HG03039 (cell line): Measurements from ENCODE around the gene DCDC2.
"Not testable (repeated sequence)": the region's sequence is repeated elsewhere in the genome, so short reads cannot be mapped to it uniquely, and the experiment has no call there.

Source experiments
- ATAC-seq: cut with Tn5 transposase; IDR thresholded peaks from one replicate; pipeline ENCODE4 v1.9.1; 2021; ENCODE audit warnings: mild to moderate bottlenecking, moderate library complexity; ENCODE audit not compliant: unreplicated experiment

DCDC2 gene

GRCh38 chr6:24154121-24154520, 203.7 kb downstream of the DCDC2 start:
- no peak for ATAC-seq

- ATAC-seq, result no peak
These were observed 205.8 kb downstream of the DCDC2 start for GRCh38 chr6:24152014-24152413.

DNA sequence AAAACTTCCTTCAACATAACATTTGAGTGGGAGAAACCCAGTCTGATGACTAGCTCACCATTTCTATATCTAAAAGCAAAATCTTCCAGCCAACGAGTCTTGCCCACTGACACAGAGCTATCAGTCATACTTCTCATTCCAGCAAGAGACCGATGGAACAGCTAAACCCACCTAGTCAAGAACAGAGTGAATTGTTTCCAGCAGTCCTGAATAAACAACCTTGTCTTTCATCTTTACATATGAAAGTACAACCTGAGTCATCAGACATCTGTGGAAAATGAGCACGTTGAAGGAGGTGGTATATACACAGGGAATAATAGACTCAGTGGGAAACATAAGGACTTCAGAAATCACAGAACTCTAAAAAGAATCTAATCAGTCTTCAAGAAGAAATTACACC, 208.0 kb downstream of the DCDC2 start:
- ATAC-seq, result no peak

- no peak for ATAC-seq
These were observed 208.6 kb downstream of the DCDC2 start for GRCh38 chr6:24149296-24149695.

GRCh38 chr6:24148684-24149083, 209.2 kb downstream of the DCDC2 start:
- ATAC-seq, result no peak

- no peak for ATAC-seq
These were observed 209.7 kb downstream of the DCDC2 start for GRCh38 chr6:24148154-24148570.

GRCh38 chr6:24147511-24148153, 210.2 kb downstream of the DCDC2 start:
- ATAC-seq, result no peak

DNA sequence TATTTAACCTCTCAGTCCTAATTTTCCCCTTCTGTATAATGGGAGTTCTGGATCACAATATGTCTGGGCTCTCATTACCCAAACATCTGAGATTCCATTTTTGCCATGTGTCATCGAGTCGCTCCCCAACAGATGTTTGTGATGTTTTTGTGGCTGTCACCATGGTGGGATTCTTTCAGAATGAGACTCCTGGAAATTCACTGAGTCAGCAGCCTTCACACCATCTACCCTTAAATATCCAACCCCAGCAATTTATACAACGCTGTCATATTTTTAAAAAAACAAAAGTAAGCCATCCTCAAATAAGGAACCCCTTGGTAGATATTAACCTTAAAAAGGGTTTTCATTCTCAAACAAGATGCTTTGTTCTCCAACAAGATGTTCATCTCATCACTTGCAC, 211.0 kb downstream of the DCDC2 start:
- ATAC-seq, result no peak

- ATAC-seq, result no peak
These were observed 212.1 kb downstream of the DCDC2 start for GRCh38 chr6:24145690-24146131.

GRCh38 chr6:24142733-24143132, 215.1 kb downstream of the DCDC2 start:
- not testable (repeated sequence) for ATAC-seq

GRCh38 chr6:24140591-24140990, 217.3 kb downstream of the DCDC2 start:
- ATAC-seq, result no peak

GRCh38 chr6:24139639-24140038, 218.2 kb downstream of the DCDC2 start:
- no peak for ATAC-seq

DNA sequence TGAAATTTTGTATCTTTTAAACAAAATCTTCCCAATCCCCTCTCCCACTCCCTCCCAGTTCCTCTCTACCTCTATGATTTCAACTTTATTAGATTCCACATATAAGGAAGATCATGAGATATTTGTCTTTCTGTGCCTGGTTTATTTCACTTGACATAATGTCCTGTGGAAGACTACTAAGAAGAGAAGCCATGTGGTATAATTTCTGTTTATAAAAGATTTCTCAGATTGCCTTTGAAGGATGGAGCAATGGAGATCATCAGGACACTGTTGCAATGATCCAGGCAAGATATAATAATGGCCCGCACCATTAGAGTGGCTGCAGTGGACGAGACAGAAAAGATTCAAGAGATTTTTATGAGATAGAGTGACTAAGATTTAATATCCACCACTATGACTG, 218.8 kb downstream of the DCDC2 start:
- ATAC-seq, result no peak

- ATAC-seq, result no peak
These were observed 226.1 kb downstream of the DCDC2 start for GRCh38 chr6:24131751-24132150.

- ATAC-seq, result no peak
These were observed 230.5 kb downstream of the DCDC2 start for GRCh38 chr6:24127316-24127715.

DNA sequence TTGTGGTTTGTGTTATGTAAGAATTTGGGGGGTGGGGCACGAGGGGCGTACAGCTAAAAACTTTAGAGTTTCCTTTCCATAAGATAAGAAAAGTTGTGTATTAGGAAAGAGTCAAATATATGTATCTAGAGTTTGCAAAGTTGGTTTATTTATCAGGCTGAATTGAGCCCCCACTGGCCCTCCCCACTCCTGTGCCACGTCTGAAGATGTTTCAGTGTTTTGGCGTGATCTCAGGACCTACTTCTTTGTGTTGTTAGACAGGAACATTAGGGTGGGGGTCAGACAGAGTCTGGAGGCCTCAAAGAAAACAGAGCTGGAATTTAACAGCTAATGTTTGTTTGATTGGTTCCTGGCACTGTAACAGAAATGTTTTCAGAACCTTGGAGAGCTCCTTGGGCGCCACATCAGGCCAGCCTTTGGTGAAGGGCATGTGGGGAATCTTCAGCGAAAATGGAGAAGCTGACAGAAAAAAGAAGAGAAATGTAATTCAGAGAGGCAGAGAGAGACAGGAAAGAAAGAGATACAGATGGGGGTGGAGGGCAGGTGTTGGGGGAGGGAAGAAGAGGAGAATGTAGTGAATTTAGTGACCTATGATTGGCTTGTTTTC, 231.2 kb downstream of the DCDC2 start:
- no peak for ATAC-seq

DNA sequence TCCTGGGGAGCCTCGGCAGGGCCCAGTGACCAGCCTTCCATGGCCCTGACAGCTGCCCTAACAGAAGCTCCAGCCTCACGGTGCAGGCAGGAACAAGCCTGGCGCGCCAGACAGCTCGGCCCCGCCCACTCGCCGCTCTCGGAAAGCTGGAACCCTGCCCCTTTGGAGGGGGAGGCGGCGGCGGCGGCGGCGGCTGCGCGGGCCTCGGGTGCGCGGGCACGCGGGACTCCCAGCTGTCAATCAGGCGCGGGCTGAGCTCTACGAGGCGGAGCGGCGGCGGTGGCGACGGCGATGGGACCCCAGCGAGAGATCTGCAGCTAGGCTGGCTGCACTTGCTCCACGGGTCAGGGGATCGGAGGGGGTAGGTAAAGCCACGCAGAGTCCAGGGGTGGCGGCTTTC, 231.9 kb downstream of the DCDC2 start, which contains the start of gene NRSN1:
Gene NRSN1, plus strand, starts transcription at position 236 of the 400 bp plus-strand sequence. CDS start 8,113 bp downstream, outside the sequence.
- no peak for ATAC-seq

DNA sequence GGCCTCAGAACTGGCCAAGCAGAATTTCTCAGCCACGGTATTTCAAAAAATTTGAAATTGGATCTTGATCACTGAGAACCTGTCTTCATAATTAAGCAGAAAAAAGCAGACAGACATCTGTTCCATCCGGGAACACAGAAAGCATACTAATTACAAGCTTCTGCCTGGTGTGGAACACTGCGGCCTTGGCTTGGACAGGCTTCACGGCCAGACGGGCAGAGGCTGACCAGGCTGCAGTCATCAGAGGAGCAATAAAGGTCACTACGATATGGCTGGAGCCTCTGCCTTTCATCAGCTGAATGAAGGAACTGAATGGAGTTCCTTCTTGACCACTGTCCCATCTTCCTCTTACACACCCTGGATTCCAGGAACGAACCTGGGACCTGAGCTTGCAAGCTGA, 235.7 kb downstream of the DCDC2 start:
- no peak for ATAC-seq
